Thymus (tissue), 14 donors: ENCODE data around the gene ABCB11. TPM values are rescaled to one million over a fixed set of nuclear protein-coding genes. Genes with fewer than 3 reads are reported as not detected.
A peak's percentile ranks its signal among the peaks of the same experiment; 100 is the strongest.

Source experiments
- DNase-seq, 9 donors: peaks; one replicate each; pipeline ENCODE4 v3.0.0-alpha.2; 2013; ENCODE audit warnings: low spot score in 9 of 9, low read depth in 6 of 9, missing footprints in 1 of 9
- H3K27ac ChIP-seq, 2 donors: one replicate each; pipeline ENCODE4 v1.5.1; 2013; ENCODE audit warnings: control low read depth in 1 of 2, low read depth in 1 of 2, low read length in 1 of 2, mild to moderate bottlenecking in 1 of 2, moderate library complexity in 1 of 2
- H3K27me3 ChIP-seq, 2 donors: one replicate each; pipeline ENCODE4 v1.5.1; 2013; ENCODE audit warnings: low read length in 1 of 2; ENCODE audit not compliant: control insufficient read depth in 2 of 2, insufficient read depth in 1 of 2
- H3K36me3 ChIP-seq, 2 donors: one replicate each; pipeline ENCODE4 v1.5.1; 2013; ENCODE audit warnings: low read length in 1 of 2, mild to moderate bottlenecking in 1 of 2, moderate library complexity in 1 of 2; ENCODE audit not compliant: control insufficient read depth in 2 of 2, insufficient read depth in 2 of 2
- H3K4me1 ChIP-seq, 2 donors: one replicate each; pipeline ENCODE4 v1.5.1; 2013; ENCODE audit warnings: low read length in 2 of 2; ENCODE audit not compliant: control insufficient read depth in 2 of 2, insufficient read depth in 2 of 2
- H3K4me3 ChIP-seq, 2 donors: one replicate each; pipeline ENCODE4 v1.5.1; 2013; ENCODE audit warnings: low read length in 2 of 2, control low read depth in 1 of 2, mild to moderate bottlenecking in 1 of 2
- H3K9me3 ChIP-seq, 2 donors: one replicate each; pipeline ENCODE4 v1.5.1; 2013; ENCODE audit warnings: low read length in 1 of 2, mild to moderate bottlenecking in 1 of 2; ENCODE audit not compliant: control insufficient read depth in 2 of 2, insufficient read depth in 1 of 2
- WGBS: extraction: QIAGEN DNeasy Blood & Tissue Kit; methylation state at CpG from one replicate; pipeline ENCODE4 v1.1.7; 2013; 5-methylcytosine and 5-hydroxymethylcytosine counted together
- long read RNA-seq, 10 donors: transcript quantifications; one replicate each; lab custom pipeline, GENCODE V29; 2026
- polyA plus RNA-seq: library from polyadenylated mRNA; stranded (reverse); fragments of 200-250 nt; gene quantifications from one replicate; pipeline ENCODE4 v1.2.3, GENCODE V29; 2013
- total RNA-seq: library from RNA; stranded (reverse); fragments of 120-200 nt; gene quantifications from one replicate; pipeline ENCODE4 v1.2.4, GENCODE V29; 2013
- donor health status: healthy.

The ABCB11 gene
- 0.05 TPM for total RNA-seq
- 0.09 TPM for polyA plus RNA-seq
- long read RNA-seq, donor 1 = 0 reads
- long read RNA-seq, donor 2 = 0 reads
- long read RNA-seq, donor 3 = 0 reads
- long read RNA-seq, donor 4 = 0 reads
- long read RNA-seq, donor 5 = 0 reads
- long read RNA-seq, donor 6 = 0 reads
- long read RNA-seq, donor 7 = 0 reads
- long read RNA-seq, donor 8 = 0 reads
- long read RNA-seq, donor 9 = 0 reads
- long read RNA-seq, donor 10 = 0 reads

- DNase-seq = no peak
- no peak within 1 kb of the TSS for H3K4me3 ChIP-seq
- no peaks in the 10 kb centered on the region for H3K4me1 ChIP-seq
- no peaks in the 10 kb centered on the region for H3K9me3 ChIP-seq
- H3K36me3 ChIP-seq = no peaks in the 10 kb centered on the region
- 95% methylated on average over 3 of the region's 3 CpGs for WGBS
- H3K27me3 ChIP-seq = no peaks in the 10 kb centered on the region
- no peak within 1 kb of the TSS for H3K27ac ChIP-seq
These were observed at the start of gene ABCB11 for GRCh38 chr2:169031202-169031601. Gene ABCB11 (minus strand): TSS chr2:169031324. CDS start chr2:169018125, 13,199 bp downstream.

- Histone ChIP-seq H3K27me3 (no peaks in the 10 kb centered on the region), H3K36me3 (no peaks in the 10 kb centered on the region), H3K4me3 (no peak overlapping the region), H3K9me3 (no peaks in the 10 kb centered on the region), H3K4me1 (no peaks in the 10 kb centered on the region), H3K27ac (no peak overlapping the region)
- 60% methylated on average over 2 of the region's 2 CpGs for WGBS
- no peak for DNase-seq
These were observed 49.3 kb upstream of the ABCB11 start for GRCh38 chr2:169080250-169081069.

- Histone ChIP-seq H3K27ac (no peak overlapping the region), H3K4me3 (no peak overlapping the region), H3K27me3 (no peaks in the 10 kb centered on the region), H3K4me1 (no peaks in the 10 kb centered on the region), H3K9me3 (no peaks in the 10 kb centered on the region), H3K36me3 (no peaks in the 10 kb centered on the region)
- DNase-seq = no peak
- 94% methylated on average over 2 of the region's 2 CpGs for WGBS
These were observed 46.6 kb upstream of the ABCB11 start for GRCh38 chr2:169077674-169078240.

GRCh38 chr2:169073963-169074751 lies 43.0 kb upstream of the ABCB11 start:
- WGBS = 96% methylated on average over 9 of the region's 9 CpGs
- no peaks in the 10 kb centered on the region for H3K4me1 ChIP-seq
- no peaks in the 10 kb centered on the region for H3K9me3 ChIP-seq
- no peak for DNase-seq
- no peaks in the 10 kb centered on the region for H3K36me3 ChIP-seq
- no peak overlapping the region for H3K4me3 ChIP-seq
- no peak overlapping the region for H3K27ac ChIP-seq
- no peaks in the 10 kb centered on the region for H3K27me3 ChIP-seq

- DNase-seq = no peak
- Histone ChIP-seq H3K4me1 (no peaks in the 10 kb centered on the region), H3K27ac (no peak overlapping the region), H3K36me3 (no peaks in the 10 kb centered on the region), H3K9me3 (no peaks in the 10 kb centered on the region), H3K27me3 (no peaks in the 10 kb centered on the region), H3K4me3 (no peak overlapping the region)
- WGBS = 95% methylated on average over 3 of the region's 3 CpGs
These were observed 42.3 kb upstream of the ABCB11 start for GRCh38 chr2:169073211-169073962.

- H3K27ac ChIP-seq = no peak overlapping the region
- peak in 1 of 9 donors; percentile 17 for DNase-seq
- WGBS = 22% methylated on average over 4 of the region's 4 CpGs
- no peaks in the 10 kb centered on the region for H3K36me3 ChIP-seq
- H3K9me3 ChIP-seq = peaks cover 0 to 3% of the 10 kb centered on the region in 2 donors
- no peaks in the 10 kb centered on the region for H3K4me1 ChIP-seq
- H3K4me3 ChIP-seq = no peak overlapping the region
- no peaks in the 10 kb centered on the region for H3K27me3 ChIP-seq
These were observed 41.2 kb upstream of the ABCB11 start for GRCh38 chr2:169072163-169072925.

GRCh38 chr2:169071455-169071854 lies 40.3 kb upstream of the ABCB11 start:
- Histone ChIP-seq H3K9me3 (peaks cover 0 to 3% of the 10 kb centered on the region in 2 donors), H3K4me1 (no peaks in the 10 kb centered on the region), H3K4me3 (no peak overlapping the region), H3K27ac (no peak overlapping the region), H3K36me3 (no peaks in the 10 kb centered on the region), H3K27me3 (no peaks in the 10 kb centered on the region)
- DNase-seq = no peak
- 94% methylated on average over 5 of the region's 5 CpGs for WGBS

- Histone ChIP-seq H3K36me3 (no peaks in the 10 kb centered on the region), H3K4me1 (no peaks in the 10 kb centered on the region), H3K4me3 (no peak overlapping the region), H3K9me3 (peaks cover 0 to 3% of the 10 kb centered on the region in 2 donors), H3K27me3 (no peaks in the 10 kb centered on the region), H3K27ac (no peak overlapping the region)
- no peak for DNase-seq
- 93% methylated on average over 2 of the region's 2 CpGs for WGBS
These were observed 38.7 kb upstream of the ABCB11 start for GRCh38 chr2:169069833-169070232.
